Stimulated activated CD4-positive, alpha-beta T cell treated with anti-CD3 and anti-CD28 coated beads, Interleukin-12 subunit alpha, Interleukin-12 subunit beta, amount 100 ng/mL, for 24 hours (primary cell): ENCODE results near the gene LURAP1L.

Experiments
- DNase-seq, 2 experiments: peaks; one replicate each; pipeline ENCODE4 v3.0.0-alpha.2; 2020; ENCODE audit warnings: low read depth in 2 of 2

Gene LURAP1L, protein sequence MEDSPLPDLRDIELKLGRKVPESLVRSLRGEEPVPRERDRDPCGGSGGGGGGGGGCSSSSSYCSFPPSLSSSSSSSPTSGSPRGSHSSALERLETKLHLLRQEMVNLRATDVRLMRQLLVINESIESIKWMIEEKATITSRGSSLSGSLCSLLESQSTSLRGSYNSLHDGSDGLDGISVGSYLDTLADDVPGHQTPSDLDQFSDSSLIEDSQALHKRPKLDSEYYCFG

GRCh38 chr9:12774861-12775678 lies at the start of gene LURAP1L:
TSS of gene LURAP1L (plus strand) at chr9:12775020. CDS start at chr9:12775716, 696 bp downstream.
- DNase-seq = no peak

- no peak for DNase-seq
These were observed 48.0 kb upstream of the LURAP1L start for GRCh38 chr9:12726795-12727194.

- no peak for DNase-seq
These were observed 44.6 kb upstream of the LURAP1L start for GRCh38 chr9:12730198-12730597.

DNA sequence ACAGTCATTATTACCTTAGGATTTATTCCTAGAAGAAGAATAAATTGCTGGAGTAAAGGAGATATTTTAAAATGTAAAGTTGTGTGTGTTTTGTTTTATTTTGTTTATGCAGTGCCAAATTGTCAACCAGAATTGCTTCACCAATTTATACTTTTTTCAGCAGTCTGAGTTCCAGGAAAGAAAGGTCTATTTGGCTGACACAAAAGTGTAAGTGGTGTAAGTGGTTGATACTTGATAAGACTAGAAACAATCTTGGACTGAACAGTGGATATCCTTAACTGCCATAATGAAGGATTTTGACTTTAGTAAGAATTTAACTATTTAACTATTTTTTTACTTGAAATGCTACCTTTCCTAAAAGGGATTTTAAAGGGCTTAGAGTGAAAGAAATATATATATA lies 43.9 kb upstream of the LURAP1L start:
- no peak for DNase-seq

DNA sequence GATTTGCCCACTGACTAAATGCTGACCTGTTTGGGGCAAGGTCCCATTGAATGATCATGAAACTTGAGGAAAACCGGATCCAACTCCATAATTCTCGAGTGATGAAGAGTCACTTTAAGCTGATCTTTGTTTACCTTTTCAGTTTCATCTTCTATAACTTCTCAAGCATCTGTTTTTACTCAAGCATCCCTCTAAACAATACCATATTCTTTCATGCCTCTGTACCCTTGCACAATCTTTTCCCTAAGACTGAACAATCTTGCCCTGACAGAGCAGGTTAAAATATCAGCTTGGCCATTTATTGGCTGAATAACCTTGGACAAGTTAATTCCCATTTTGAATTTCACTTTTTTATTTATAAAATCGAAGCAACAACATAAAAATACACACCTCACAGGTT lies 41.8 kb upstream of the LURAP1L start:
- DNase-seq = no peak

DNA sequence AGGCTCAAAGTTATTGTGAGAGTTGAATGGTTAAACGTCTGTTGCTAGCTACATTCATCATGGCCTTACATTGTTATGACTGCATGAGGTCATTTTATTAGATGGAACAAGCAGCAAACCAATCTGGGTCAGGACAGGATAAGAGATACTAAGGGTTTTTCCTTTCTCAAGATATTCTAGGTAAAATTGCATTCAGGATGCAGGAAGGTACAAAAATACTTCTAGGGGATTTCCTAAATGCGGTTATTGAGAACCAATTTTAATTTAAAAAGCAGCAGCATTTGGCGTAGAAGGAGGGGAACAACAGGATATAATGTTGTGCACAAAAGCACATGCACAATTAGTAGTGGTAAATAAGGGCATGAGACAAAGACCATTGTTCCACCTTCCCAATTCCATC lies 39.2 kb upstream of the LURAP1L start:
- no peak for DNase-seq

DNA sequence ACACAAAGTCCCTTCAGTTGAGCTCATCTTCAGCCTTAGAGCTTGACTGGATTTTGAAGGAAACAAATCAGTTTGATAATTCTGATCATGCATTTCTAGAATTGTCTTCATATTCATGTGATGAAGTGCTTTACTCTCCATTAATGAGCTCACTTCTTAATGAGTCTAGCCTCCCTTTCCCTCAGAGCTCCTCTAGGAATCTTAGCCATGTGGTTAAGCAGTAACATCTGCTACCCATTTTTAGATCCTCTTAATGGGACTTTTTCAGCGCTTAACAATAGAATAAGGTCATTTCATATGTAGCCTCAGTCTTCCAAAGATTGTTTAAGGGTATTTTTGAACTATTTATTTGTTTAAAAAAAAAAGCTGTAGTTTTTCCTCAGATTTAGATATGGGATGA lies 36.9 kb upstream of the LURAP1L start:
- DNase-seq = no peak

- DNase-seq = no peak
These were observed 35.7 kb upstream of the LURAP1L start for GRCh38 chr9:12739014-12739652.

DNA sequence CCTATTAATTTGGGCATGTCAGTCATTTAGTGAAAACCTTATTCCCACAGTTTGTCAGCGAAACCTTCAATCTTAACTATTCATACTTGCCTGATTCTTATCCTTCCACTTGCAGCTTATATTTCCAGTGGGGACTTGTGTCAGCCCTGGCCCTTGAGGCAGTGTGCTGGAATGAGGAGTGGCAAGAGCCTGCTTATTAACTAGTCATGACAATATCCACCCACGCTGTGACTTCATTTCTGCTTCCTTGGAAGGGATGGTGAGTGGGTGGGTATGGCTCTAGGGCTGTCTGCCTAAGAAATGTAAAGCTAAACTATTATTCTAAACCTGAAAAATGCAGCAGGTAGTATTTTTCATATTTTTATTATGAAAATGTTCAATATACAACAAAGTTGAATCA lies 34.0 kb upstream of the LURAP1L start:
- no peak for DNase-seq

DNA sequence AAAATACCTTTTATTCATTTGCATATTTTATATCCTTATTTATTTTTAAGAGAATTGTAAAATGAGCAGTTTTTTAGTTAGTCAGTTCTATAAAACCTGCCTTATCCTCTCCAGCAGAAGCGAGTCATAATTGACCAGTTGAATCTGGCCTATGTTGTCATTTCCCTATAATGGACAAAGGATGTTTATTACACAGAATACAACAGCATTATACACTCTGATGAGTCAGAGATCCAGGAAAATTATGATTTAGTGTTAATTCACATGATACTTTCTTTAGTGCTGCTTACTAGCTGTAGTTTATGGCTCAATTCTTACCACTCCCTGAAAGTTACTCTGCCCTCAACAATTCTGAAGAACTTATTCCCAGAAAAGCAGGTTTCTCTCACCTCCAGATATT lies 26.8 kb upstream of the LURAP1L start:
- DNase-seq = no peak

- DNase-seq = no peak
These were observed 25.9 kb upstream of the LURAP1L start for GRCh38 chr9:12748954-12749353.

DNA sequence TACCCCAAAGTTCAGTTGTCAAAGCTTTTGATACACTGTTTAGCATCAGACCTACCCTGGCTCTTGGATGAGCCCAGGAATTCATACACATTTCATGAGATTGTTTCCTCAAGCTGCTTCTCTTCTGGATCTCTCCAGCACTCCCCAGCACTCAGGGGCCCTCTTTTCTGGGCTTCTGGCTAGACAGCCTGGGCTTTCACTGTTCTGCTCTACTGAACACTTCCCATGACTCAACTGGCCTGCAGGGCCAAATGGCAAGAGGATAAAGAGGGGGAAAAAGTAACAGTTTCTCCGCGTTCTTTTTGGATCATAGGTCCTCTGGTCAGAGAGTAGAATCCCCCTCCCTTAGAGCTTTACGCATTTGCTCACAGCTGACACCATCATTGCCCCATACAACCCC lies 20.9 kb upstream of the LURAP1L start:
- DNase-seq = no peak

DNA sequence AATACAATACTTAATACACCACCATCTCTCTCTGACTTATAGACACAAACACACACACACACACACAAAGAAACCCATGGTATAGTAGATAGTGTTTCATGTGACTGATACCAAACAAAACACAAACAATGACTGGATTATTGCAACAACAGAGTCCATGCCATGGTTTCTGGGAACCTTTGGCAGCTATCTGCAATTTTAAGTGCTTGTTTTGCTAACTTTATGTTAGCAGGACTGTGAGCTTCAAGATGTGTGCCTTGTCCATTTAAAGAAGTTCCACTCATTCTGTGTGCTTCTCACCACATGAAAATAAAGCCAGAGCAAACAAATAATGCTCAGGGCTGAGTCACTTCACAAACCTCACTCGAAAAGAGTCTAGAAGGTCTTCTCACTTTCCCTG lies 15.1 kb upstream of the LURAP1L start:
- no peak for DNase-seq

DNA sequence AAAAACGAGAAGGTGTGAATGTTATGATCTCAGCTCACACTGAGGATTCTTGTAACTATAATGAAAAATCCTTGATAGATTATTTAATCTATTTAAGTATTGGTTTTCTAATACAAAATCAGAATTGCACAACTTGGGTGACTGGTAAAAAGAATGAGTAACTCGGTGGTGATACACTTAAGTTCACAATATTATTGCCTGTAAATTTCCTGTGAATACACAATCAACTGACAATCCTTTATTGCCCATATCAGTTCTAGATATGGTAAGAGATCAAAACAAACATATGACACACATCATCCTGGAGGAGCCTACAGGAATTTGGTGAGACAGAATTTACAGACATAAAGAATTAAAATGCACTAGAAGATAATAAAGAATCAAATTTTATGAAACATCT lies 14.1 kb upstream of the LURAP1L start:
- DNase-seq = no peak

DNA sequence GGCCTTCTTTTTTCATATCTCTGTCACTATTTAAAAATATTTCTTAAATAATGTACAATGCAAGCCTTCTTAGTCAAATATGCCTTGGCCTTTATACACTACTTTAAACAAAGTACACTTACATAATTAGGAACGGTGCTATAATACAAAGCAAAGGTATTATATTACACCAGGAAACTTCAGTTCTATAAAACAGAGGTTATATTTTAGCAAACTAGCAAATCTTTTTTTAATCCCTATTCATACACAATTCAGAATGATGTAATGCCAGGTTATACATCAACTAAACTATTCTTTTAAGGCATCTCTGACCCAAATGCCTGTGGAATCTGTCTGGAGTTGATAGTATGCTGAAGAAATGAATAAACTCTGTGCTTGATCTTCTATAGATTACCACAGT lies 10.7 kb upstream of the LURAP1L start:
- no peak for DNase-seq

DNA sequence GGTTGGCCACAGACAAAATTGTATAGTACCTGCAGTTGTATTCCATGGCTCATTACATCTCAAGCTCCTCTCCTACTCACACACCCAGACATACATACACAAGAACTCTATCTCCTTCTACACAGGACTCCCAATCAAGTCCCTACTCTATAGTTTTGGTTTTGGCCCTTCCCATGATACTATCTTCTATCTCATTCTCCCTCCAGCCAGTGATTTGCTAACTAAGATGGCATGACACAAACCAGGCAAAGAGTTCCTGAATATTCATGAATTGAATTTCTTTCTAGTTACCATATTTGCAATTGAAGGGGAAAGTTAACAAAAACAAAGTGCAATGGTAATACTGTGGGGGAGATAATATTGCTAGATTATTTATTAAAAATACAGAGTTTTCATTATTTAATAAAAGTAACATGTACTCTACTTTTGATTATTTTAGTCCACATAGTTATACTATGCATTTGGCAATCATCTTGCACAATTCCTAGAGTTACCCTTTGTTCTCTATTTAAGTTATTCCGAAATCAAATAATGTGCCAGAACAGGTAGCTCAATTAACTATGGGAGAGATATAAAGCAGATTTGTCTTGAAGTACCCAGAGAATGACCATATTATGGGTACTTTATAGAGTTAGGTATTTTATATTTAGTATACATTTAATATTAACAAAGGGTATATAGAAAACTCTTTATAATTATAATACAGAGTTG lies 9.6 kb upstream of the LURAP1L start:
- DNase-seq = no peak

- DNase-seq = no peak
These were observed 8.5 kb upstream of the LURAP1L start for GRCh38 chr9:12766357-12766756.

DNA sequence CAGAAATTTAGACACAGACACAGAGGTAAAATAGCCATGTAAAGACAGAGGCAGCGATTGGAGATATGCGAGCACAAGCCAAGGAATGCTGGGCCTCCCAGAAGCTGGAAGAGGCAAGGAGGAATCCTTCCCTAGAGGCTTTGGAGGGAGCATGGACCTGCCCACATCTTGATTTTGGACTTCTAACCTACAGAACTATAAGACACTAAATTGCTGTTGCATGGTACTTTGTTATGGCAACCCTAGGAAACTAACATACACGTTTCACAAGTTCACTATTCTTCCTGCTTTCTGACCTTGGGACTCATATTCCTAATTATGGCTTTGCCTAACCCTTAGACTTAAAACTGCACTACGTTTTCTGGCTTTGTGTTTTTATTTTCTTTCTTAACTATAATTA lies 4.6 kb upstream of the LURAP1L start:
- no peak for DNase-seq

GRCh38 chr9:12771891-12772290 lies 2.9 kb upstream of the LURAP1L start:
- DNase-seq = no peak

DNA sequence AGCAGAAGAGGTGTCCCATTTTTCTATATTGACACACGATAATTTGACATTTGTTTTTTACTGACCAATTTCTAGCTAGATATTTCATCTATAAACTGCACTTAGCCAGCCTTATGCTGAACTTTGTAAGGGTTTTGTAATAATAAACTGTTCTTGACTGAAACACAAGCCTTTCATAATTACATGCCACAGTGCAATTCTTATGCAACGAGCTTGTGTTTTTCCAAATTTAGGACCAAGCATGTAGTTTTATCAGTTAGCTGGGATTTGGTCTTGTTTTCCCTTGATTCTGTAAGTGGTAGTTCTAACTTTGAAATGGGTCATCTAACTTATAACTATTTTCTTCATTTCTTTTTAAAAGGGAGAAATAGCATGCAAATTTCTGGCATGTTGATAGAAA lies 1.3 kb upstream of the LURAP1L start:
- DNase-seq = no peak

GRCh38 chr9:12775679-12776512 lies 1.1 kb downstream of the LURAP1L start:
- DNase-seq = no peak
